HG02610 (cell line): ENCODE measurements around the gene SYNE2.

Experiments
- ATAC-seq: cut with Tn5 transposase; IDR thresholded peaks from one replicate; pipeline ENCODE4 v1.9.1; 2021; ENCODE audit warnings: mild to moderate bottlenecking, moderate library complexity; ENCODE audit not compliant: unreplicated experiment

The SYNE2 gene

GRCh38 chr14:64213853-64214570, 361.2 kb downstream of the SYNE2 start:
- ATAC-seq = no peak

GRCh38 chr14:64215274-64215673, 362.5 kb downstream of the SYNE2 start:
- ATAC-seq = no peak

- ATAC-seq = no peak
These were observed 363.2 kb downstream of the SYNE2 start for GRCh38 chr14:64215978-64216377.

GRCh38 chr14:64217308-64217707, 364.5 kb downstream of the SYNE2 start:
- peak; percentile 46 for ATAC-seq

GRCh38 chr14:64217834-64218233, 365.0 kb downstream of the SYNE2 start:
- ATAC-seq = no peak

- peak; percentile 46 for ATAC-seq
These were observed 365.8 kb downstream of the SYNE2 start for GRCh38 chr14:64218344-64219240.

- ATAC-seq = no peak
These were observed 367.3 kb downstream of the SYNE2 start for GRCh38 chr14:64220056-64220455.

GRCh38 chr14:64220466-64220865, 367.7 kb downstream of the SYNE2 start:
- ATAC-seq = no peak

- ATAC-seq = no peak
These were observed 368.7 kb downstream of the SYNE2 start for GRCh38 chr14:64221391-64222003.

GRCh38 chr14:64225151-64225757, 372.4 kb downstream of the SYNE2 start:
- ATAC-seq = no peak

GRCh38 chr14:64227856-64228255, 375.1 kb downstream of the SYNE2 start:
- no peak for ATAC-seq

GRCh38 chr14:64229489-64229888, 376.7 kb downstream of the SYNE2 start:
- no peak for ATAC-seq

GRCh38 chr14:64232095-64232838, 379.5 kb downstream of the SYNE2 start:
- ATAC-seq = peak; percentile 63

GRCh38 chr14:64232944-64233343, 380.1 kb downstream of the SYNE2 start:
- no peak for ATAC-seq

GRCh38 chr14:64233531-64234190, 380.9 kb downstream of the SYNE2 start:
- no peak for ATAC-seq

GRCh38 chr14:64234877-64235651, 382.3 kb downstream of the SYNE2 start:
- no peak for ATAC-seq

GRCh38 chr14:64235652-64236640, 383.1 kb downstream of the SYNE2 start:
- peak; percentile 56 for ATAC-seq

- no peak for ATAC-seq
These were observed 385.2 kb downstream of the SYNE2 start for GRCh38 chr14:64238049-64238448.
